ENCODE results near the gene PPP1R9A. TPM values are rescaled to one million over a fixed set of nuclear protein-coding genes. Genes with fewer than 3 reads are reported as not detected.

Gene PPP1R9A
- total and polyA plus RNA-seq, 4 donors, result 1.2 to 12.0 (median 4.5) TPM

DNA sequence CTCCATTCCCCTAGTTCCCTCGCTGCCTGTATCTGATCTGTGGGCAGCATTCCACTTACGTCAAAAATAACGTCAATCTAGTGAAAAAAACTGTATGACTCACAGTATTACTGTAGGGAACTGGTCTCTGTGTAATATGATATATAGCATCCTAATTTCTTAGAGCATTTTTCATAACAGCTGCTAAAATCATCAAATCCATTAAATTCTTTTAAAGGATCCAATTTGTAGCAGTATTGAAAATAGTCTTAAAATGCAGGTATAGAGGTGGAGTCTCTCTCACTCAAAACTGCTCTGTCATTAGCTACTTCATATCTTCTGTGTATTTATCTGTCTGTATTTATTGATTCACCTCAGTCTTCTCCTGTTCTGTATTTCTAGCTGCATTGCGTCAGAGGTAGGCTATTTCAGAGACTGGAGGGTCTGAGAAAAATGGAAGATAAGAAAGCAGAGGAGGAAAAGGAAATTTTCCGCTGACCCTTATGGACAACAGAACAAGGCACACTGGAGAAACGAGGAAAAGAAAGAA lies 357.0 kb downstream of the PPP1R9A start:
- no peaks in the 10 kb centered on the region for H3K4me1 ChIP-seq (ENCODE audit: control insufficient read depth in 1 of 2, insufficient read depth in 2 of 2, low read length in 2 of 2)
- no peaks in the 10 kb centered on the region for H3K9me3 ChIP-seq (ENCODE audit: control insufficient read depth, low read length)
- no peak overlapping the region for H3K27ac ChIP-seq (ENCODE audit: low read depth in 1 of 2, low read length in 2 of 2)
- ATAC-seq (ENCODE audit: low FRiP score) (no peak), DNase-seq (no peak)
- no peaks in the 10 kb centered on the region for H3K36me3 ChIP-seq (ENCODE audit: control insufficient read depth in 1 of 2, insufficient read depth in 2 of 2, low read length in 1 of 2)
- H3K4me3 ChIP-seq (ENCODE audit: low read length in 2 of 2), result no peak overlapping the region
- H3K27me3 ChIP-seq (ENCODE audit: control insufficient read depth in 1 of 2, insufficient read depth in 2 of 2, low read length in 1 of 2), result no peaks in the 10 kb centered on the region
- intact Hi-C loops (cut with DNase I), result no loop called here
- WGBS, 2 donors, result 41 to 48% methylated on average over 6 of the region's 6 CpGs

DNA sequence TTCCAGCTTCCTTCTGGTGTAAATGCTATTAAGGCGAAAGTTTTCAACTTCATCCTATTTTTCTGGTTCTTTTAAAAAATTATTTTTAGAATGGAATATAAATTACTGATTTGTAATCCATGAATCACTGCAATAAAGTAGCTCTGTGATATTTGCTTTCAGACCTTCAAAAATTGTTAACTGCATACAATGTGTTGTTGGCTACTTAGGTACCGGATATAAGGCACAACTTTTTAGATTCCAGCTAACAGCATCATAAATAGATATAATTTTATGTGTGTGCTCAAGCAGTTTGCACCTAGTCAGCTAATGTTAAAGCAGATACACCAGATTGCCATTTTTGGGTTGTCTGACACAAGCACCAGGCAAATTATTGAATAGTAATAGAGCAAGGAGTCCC lies 358.2 kb downstream of the PPP1R9A start:
- H3K9me3 ChIP-seq (ENCODE audit: control insufficient read depth, low read length), result no peaks in the 10 kb centered on the region
- no peak overlapping the region for H3K27ac ChIP-seq (ENCODE audit: low read depth in 1 of 2, low read length in 2 of 2)
- ATAC-seq (ENCODE audit: low FRiP score) (no peak), DNase-seq (no peak)
- H3K4me1 ChIP-seq (ENCODE audit: control insufficient read depth in 1 of 2, insufficient read depth in 2 of 2, low read length in 2 of 2), result no peaks in the 10 kb centered on the region
- H3K36me3 ChIP-seq (ENCODE audit: control insufficient read depth in 1 of 2, insufficient read depth in 2 of 2, low read length in 1 of 2), result no peaks in the 10 kb centered on the region
- intact Hi-C loops (cut with DNase I), result no loop called here
- 99 to 100% methylated on average over 2 of the region's 2 CpGs for WGBS, 2 donors
- H3K4me3 ChIP-seq (ENCODE audit: low read length in 2 of 2), result no peak overlapping the region
- no peaks in the 10 kb centered on the region for H3K27me3 ChIP-seq (ENCODE audit: control insufficient read depth in 1 of 2, insufficient read depth in 2 of 2, low read length in 1 of 2)

DNA sequence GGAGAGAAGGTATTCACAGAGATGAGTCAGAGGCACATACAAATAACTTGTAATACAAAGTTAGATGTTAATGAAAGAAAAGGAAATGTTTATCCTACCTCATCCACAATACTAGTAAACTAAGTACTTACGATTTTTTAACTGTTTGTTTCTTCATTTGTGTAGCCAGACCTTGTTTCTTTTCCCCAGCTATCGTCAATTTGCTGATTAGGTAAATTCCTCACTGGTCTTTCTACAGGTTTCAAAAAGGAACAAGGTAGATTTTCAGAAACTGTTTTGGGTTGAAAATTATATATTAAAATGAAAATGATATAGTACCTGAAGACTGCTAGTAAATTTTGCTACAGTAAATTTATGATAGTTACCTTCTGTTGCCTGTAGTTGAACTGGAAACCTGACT lies 360.4 kb downstream of the PPP1R9A start:
- intact Hi-C loops (cut with DNase I), result no loop called here
- H3K27ac ChIP-seq (ENCODE audit: low read depth in 1 of 2, low read length in 2 of 2), result no peak overlapping the region
- ATAC-seq (ENCODE audit: low FRiP score) (no peak), DNase-seq (no peak)
- no peaks in the 10 kb centered on the region for H3K9me3 ChIP-seq (ENCODE audit: control insufficient read depth, low read length)
- no peaks in the 10 kb centered on the region for H3K27me3 ChIP-seq (ENCODE audit: control insufficient read depth in 1 of 2, insufficient read depth in 2 of 2, low read length in 1 of 2)
- no peaks in the 10 kb centered on the region for H3K4me1 ChIP-seq (ENCODE audit: control insufficient read depth in 1 of 2, insufficient read depth in 2 of 2, low read length in 2 of 2)
- WGBS, 2 donors, result 92% methylated on average over 2 of the region's 2 CpGs
- H3K4me3 ChIP-seq (ENCODE audit: low read length in 2 of 2), result no peak overlapping the region
- no peaks in the 10 kb centered on the region for H3K36me3 ChIP-seq (ENCODE audit: control insufficient read depth in 1 of 2, insufficient read depth in 2 of 2, low read length in 1 of 2)

DNA sequence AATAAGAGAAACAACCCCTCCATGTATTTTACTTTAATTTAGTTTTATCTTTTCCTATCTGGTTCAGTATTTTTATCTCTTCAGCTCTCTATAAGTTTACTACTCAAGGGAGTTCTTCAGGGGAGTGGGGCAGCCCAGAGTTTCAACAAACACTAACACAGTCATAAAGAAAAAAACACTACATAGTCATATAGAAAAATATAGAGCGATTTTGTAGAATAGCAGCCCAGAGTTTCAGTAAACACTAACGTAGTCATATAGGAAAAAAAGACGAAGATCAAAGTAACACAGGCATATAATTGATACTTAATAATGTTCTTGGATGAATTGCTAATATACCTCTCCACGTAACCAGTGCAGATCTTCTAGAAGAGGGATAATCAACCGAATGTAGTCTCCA lies 362.2 kb downstream of the PPP1R9A start:
- Histone ChIP-seq H3K4me3 (ENCODE audit: low read length in 2 of 2) (no peak overlapping the region), H3K27ac (ENCODE audit: low read depth in 1 of 2, low read length in 2 of 2) (no peak overlapping the region), H3K36me3 (ENCODE audit: control insufficient read depth in 1 of 2, insufficient read depth in 2 of 2, low read length in 1 of 2) (no peaks in the 10 kb centered on the region), H3K27me3 (ENCODE audit: control insufficient read depth in 1 of 2, insufficient read depth in 2 of 2, low read length in 1 of 2) (no peaks in the 10 kb centered on the region), H3K9me3 (ENCODE audit: control insufficient read depth, low read length) (no peaks in the 10 kb centered on the region), H3K4me1 (ENCODE audit: control insufficient read depth in 1 of 2, insufficient read depth in 2 of 2, low read length in 2 of 2) (no peaks in the 10 kb centered on the region)
- WGBS, 2 donors, result 94 to 97% methylated on average over 5 of the region's 5 CpGs
- intact Hi-C loops (cut with DNase I), result no loop called here
- ATAC-seq (ENCODE audit: low FRiP score) (no peak), DNase-seq (no peak)

DNA sequence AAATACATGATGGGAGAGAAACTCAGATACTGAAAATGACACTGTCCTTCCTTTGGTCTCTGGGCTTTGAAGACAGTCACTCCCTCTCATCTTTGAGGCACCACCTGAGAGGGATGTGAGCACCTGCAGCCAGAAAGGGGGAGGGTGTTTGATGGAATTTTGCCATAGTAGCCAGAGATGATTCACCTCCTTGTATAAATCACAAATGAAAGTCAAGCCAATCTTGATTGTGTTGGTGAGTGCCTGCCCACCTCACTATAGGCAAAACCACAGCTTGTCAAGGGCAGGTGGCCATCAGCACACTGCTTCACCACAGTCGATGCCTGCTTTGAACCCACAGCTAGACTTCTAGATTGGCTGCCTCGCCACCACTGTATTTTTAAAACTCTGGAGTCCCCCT lies 368.7 kb downstream of the PPP1R9A start:
- intact Hi-C loops (cut with DNase I), result no loop called here
- H3K9me3 ChIP-seq (ENCODE audit: control insufficient read depth, low read length), result no peaks in the 10 kb centered on the region
- no peaks in the 10 kb centered on the region for H3K36me3 ChIP-seq (ENCODE audit: control insufficient read depth in 1 of 2, insufficient read depth in 2 of 2, low read length in 1 of 2)
- WGBS, 2 donors, result 86 to 98% methylated on average over 2 of the region's 2 CpGs
- H3K27me3 ChIP-seq (ENCODE audit: control insufficient read depth in 1 of 2, insufficient read depth in 2 of 2, low read length in 1 of 2), result no peaks in the 10 kb centered on the region
- no peaks in the 10 kb centered on the region for H3K4me1 ChIP-seq (ENCODE audit: control insufficient read depth in 1 of 2, insufficient read depth in 2 of 2, low read length in 2 of 2)
- ATAC-seq (ENCODE audit: low FRiP score), result no peak
- no peak overlapping the region for H3K4me3 ChIP-seq (ENCODE audit: low read length in 2 of 2)
- H3K27ac ChIP-seq (ENCODE audit: low read depth in 1 of 2, low read length in 2 of 2), result no peak overlapping the region
- no peak for DNase-seq

DNA sequence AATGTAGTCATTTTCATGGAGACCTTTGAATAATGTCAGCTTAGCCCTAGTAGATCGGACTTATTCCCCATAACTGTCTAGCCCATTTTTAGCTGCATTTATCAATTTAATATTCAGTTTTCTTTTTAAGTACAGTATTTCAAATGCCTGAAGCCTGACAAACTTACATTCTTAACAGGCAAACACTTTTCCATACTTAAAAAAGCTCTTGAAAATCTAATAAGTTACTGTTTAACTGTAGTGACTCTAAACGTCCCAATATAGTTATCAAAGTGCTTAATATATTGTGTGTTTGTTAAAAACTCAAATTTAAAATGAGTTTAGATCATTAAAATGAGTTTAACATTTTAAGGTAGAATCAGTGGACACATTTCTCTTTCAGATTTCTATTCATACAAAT lies 372.0 kb downstream of the PPP1R9A start:
- intact Hi-C loops (cut with DNase I), result no loop called here
- Histone ChIP-seq H3K27ac (ENCODE audit: low read depth in 1 of 2, low read length in 2 of 2) (no peak overlapping the region), H3K27me3 (ENCODE audit: control insufficient read depth in 1 of 2, insufficient read depth in 2 of 2, low read length in 1 of 2) (no peaks in the 10 kb centered on the region), H3K4me3 (ENCODE audit: low read length in 2 of 2) (no peak overlapping the region), H3K9me3 (ENCODE audit: control insufficient read depth, low read length) (no peaks in the 10 kb centered on the region), H3K36me3 (ENCODE audit: control insufficient read depth in 1 of 2, insufficient read depth in 2 of 2, low read length in 1 of 2) (no peaks in the 10 kb centered on the region), H3K4me1 (ENCODE audit: control insufficient read depth in 1 of 2, insufficient read depth in 2 of 2, low read length in 2 of 2) (no peaks in the 10 kb centered on the region)
- 67 to 72% methylated on average over 2 of the region's 2 CpGs for WGBS, 2 donors
- ATAC-seq (ENCODE audit: low FRiP score) (no peak), DNase-seq (no peak)

DNA sequence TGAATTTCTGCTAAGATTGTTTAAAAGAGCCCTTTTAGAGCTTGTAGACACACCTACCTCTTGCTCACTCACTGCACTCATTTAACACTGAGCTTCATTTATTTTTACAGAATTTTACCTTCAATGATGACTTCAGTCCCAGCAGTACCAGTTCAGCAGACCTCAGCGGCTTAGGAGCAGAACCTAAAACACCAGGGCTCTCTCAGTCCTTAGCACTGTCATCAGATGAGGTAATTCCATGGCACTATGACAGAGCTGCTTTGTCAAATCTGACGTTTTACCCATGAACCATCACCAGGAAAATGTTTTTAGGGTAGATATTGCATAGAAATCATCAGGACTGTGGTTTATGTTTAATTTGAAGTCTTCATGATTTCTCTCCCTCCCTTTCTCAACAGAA lies 378.7 kb downstream of the PPP1R9A start:
- H3K27me3 ChIP-seq (ENCODE audit: control insufficient read depth in 1 of 2, insufficient read depth in 2 of 2, low read length in 1 of 2), result no peaks in the 10 kb centered on the region
- no peak for DNase-seq
- no peak overlapping the region for H3K27ac ChIP-seq (ENCODE audit: low read depth in 1 of 2, low read length in 2 of 2)
- H3K4me3 ChIP-seq (ENCODE audit: low read length in 2 of 2), result no peak overlapping the region
- H3K36me3 ChIP-seq (ENCODE audit: control insufficient read depth in 1 of 2, insufficient read depth in 2 of 2, low read length in 1 of 2), result no peaks in the 10 kb centered on the region
- intact Hi-C loops (cut with DNase I), result no loop called here
- H3K9me3 ChIP-seq (ENCODE audit: control insufficient read depth, low read length), result no peaks in the 10 kb centered on the region
- WGBS, 2 donors, result 54 to 57% methylated on average over 2 of the region's 2 CpGs
- H3K4me1 ChIP-seq (ENCODE audit: control insufficient read depth in 1 of 2, insufficient read depth in 2 of 2, low read length in 2 of 2), result no peaks in the 10 kb centered on the region
- no peak for ATAC-seq (ENCODE audit: low FRiP score)

DNA sequence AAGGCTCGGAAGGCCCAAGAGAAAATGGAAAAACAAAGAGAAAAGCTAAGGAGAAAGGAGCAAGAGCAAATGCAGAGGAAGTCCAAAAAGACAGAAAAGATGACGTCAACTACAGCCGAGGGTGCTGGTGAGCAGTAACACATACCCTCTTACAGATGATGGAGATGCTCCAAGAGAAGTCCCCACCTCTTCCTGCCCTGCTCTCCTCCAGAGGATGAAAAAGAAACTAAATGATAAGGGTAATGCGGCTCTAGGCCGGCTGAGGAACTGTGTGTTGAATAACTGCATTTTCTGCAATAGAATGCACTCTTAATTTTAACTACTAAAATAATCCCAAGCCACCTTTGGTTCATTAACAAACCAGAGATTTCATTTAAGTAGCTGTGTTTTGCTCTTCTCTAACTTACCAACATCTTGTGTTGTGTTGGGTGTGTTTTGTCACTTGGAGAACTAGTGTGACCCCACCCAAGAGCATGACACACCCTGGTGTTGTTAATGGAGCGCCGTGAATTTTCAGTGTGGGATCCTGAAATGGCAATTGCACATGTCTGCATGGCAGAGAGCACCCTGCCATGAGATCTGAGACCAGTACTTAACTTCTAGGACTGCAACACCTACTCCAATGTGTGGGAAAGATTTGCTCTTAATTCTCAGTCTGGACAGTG lies 382.9 kb downstream of the PPP1R9A start:
- Histone ChIP-seq H3K9me3 (ENCODE audit: control insufficient read depth, low read length) (no peaks in the 10 kb centered on the region), H3K4me1 (ENCODE audit: control insufficient read depth in 1 of 2, insufficient read depth in 2 of 2, low read length in 2 of 2) (no peaks in the 10 kb centered on the region), H3K4me3 (ENCODE audit: low read length in 2 of 2) (no peak overlapping the region), H3K27me3 (ENCODE audit: control insufficient read depth in 1 of 2, insufficient read depth in 2 of 2, low read length in 1 of 2) (no peaks in the 10 kb centered on the region), H3K36me3 (ENCODE audit: control insufficient read depth in 1 of 2, insufficient read depth in 2 of 2, low read length in 1 of 2) (peaks cover 0 to 2% of the 10 kb centered on the region in 2 donors), H3K27ac (ENCODE audit: low read depth in 1 of 2, low read length in 2 of 2) (no peak overlapping the region)
- no peak for ATAC-seq (ENCODE audit: low FRiP score)
- intact Hi-C loops (cut with DNase I), result no loop called here
- DNase-seq, result no peak
- WGBS, 2 donors, result 89 to 94% methylated on average over 7 of the region's 7 CpGs

DNA sequence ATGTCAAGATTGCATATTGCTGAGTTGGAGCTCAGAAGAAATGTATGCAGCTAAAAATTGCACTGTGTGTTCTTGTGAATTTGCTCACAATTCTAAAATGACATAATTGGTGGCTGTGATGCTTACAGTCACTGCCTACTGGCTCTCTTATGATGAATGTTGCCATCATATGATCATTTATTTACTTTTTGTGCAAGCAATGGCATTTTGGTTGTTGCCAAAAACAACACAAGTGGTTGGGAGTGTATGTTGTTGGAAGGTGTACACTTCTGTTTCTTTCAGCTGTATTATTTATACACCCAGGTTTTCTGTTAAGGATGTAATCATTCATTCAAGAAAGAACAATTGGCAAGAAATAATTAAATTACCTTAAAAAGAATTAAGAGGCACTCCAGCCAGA lies 388.0 kb downstream of the PPP1R9A start:
- Histone ChIP-seq H3K36me3 (ENCODE audit: control insufficient read depth in 1 of 2, insufficient read depth in 2 of 2, low read length in 1 of 2) (peaks cover 0 to 2% of the 10 kb centered on the region in 2 donors), H3K27ac (ENCODE audit: low read depth in 1 of 2, low read length in 2 of 2) (no peak overlapping the region), H3K9me3 (ENCODE audit: control insufficient read depth, low read length) (no peaks in the 10 kb centered on the region), H3K27me3 (ENCODE audit: control insufficient read depth in 1 of 2, insufficient read depth in 2 of 2, low read length in 1 of 2) (no peaks in the 10 kb centered on the region), H3K4me3 (ENCODE audit: low read length in 2 of 2) (no peak overlapping the region), H3K4me1 (ENCODE audit: control insufficient read depth in 1 of 2, insufficient read depth in 2 of 2, low read length in 2 of 2) (no peaks in the 10 kb centered on the region)
- ATAC-seq (ENCODE audit: low FRiP score), result no peak
- DNase-seq, result no peak
- intact Hi-C loops (cut with DNase I), result no loop called here
